OCI-LY3 (cell line): ENCODE measurements around the gene BEAN1.

Source experiments
- H2AFZ ChIP-seq: fragments of 200-600, 300-600 bp; shearing (Covaris generic); 2 replicates; pipeline ENCODE4 v1.6.0; 2014; ENCODE audit warnings: antibody characterized with exemption, low read depth, low read length
- H3K27ac ChIP-seq: fragments of 200-600, 300-600 bp; sonication (generic); 2 replicates; pipeline ENCODE4 v1.5.1; 2014; ENCODE audit warnings: mild to moderate bottlenecking, low read length, moderate library complexity, mixed read lengths
- H3K27me3 ChIP-seq: fragments of 200-600, 300-600 bp; sonication (generic); 2 replicates; pipeline ENCODE4 v1.6.1; 2014; ENCODE audit warnings: low read depth, low read length, mixed read lengths
- H3K36me3 ChIP-seq: fragments of 200-600, 300-600 bp; sonication (generic); replicated peaks from 2 replicates; pipeline ENCODE3; 2014; ENCODE audit warnings: low read depth, low read length, mixed read lengths
- H3K4me1 ChIP-seq: fragments of 300-600, 200-600 bp; sonication (generic); 2 replicates; pipeline ENCODE4 v1.6.1; 2014; ENCODE audit warnings: low read length, mixed read lengths
- H3K4me2 ChIP-seq: fragments of 200-600, 300-600 bp; sonication (generic); 2 replicates; pipeline ENCODE4 v1.6.1; 2014; ENCODE audit warnings: low read length, mixed read lengths
- H3K4me3 ChIP-seq: fragments of 300-600, 200-600 bp; sonication (generic); 2 replicates; pipeline ENCODE4 v1.5.1; 2014; ENCODE audit warnings: antibody characterized with exemption, mild to moderate bottlenecking, low read length, moderate library complexity
- H3K79me2 ChIP-seq: fragments of 300-600, 200-600 bp; shearing (Covaris generic); 2 replicates; pipeline ENCODE4 v1.6.1; 2014; ENCODE audit warnings: mild to moderate bottlenecking, low read length, mixed read lengths
- H3K9ac ChIP-seq: fragments of 300-600, 200-600 bp; shearing (Covaris generic); 2 replicates; pipeline ENCODE4 v1.6.0; 2014; ENCODE audit warnings: mild to moderate bottlenecking, low read length, moderate library complexity
- H3K9me3 ChIP-seq: fragments of 200-600, 300-600 bp; shearing (Covaris generic); 2 replicates; pipeline ENCODE4 v1.6.1; 2014; ENCODE audit warnings: low read length, mixed read lengths; ENCODE audit not compliant: insufficient read depth
- H4K20me1 ChIP-seq: fragments of 200-600, 300-600 bp; sonication (generic); 2 replicates; pipeline ENCODE4 v1.6.1; 2016; ENCODE audit warnings: low read length, mixed read lengths; ENCODE audit not compliant: insufficient read depth
- CTCF ChIP-seq: fragments of 200-600, 300-600 bp; sonication (generic); IDR thresholded peaks from 2 replicates; pipeline ENCODE4 v1.5.1; 2014; ENCODE audit warnings: antibody characterized with exemption, low read length, low read depth
- EZH2phosphoT487 ChIP-seq: fragments of 200-600 bp; shearing (Covaris generic); IDR thresholded peaks from 2 replicates; pipeline ENCODE4 v1.6.1; 2018; ENCODE audit warnings: antibody characterized with exemption, mixed run types, low read depth

BEAN1 gene

GRCh38 chr16:66517586-66518263 lies 90.6 kb downstream of the BEAN1 start:
- Histone ChIP-seq H2AFZ (no peak overlapping the region), H3K4me1 (peaks cover 64% of the 10 kb centered on the region)

GRCh38 chr16:66519482-66520373 lies 92.6 kb downstream of the BEAN1 start:
- no peaks in the 10 kb centered on the region for H3K79me2 ChIP-seq
- peaks cover 84% of the 10 kb centered on the region for H3K4me1 ChIP-seq
- peak overlapping the region; percentile 33; the same call in 1 of the 2 replicates for H3K4me3 ChIP-seq
- H4K20me1 ChIP-seq = no peaks in the 10 kb centered on the region
- peaks cover 11% of the 10 kb centered on the region for H3K27me3 ChIP-seq
- peak overlapping the region; percentile 71 for H3K4me2 ChIP-seq
- no peak overlapping the region for H2AFZ ChIP-seq
- H3K9ac ChIP-seq = peak overlapping the region; percentile 41; the same call in 1 of the 2 replicates
- H3K9me3 ChIP-seq = no peaks in the 10 kb centered on the region
- TF ChIP-seq CTCF (no peak), EZH2phosphoT487 (no peak)
- H3K27ac ChIP-seq = peak overlapping the region; percentile 80
- no peaks in the 10 kb centered on the region for H3K36me3 ChIP-seq

More at GRCh38 chr16:66517586-66518263, 90.6 kb downstream of the BEAN1 start:
- Histone ChIP-seq H3K27me3 (peaks cover 6% of the 10 kb centered on the region), H3K4me2 (peak overlapping the region; percentile 94), H3K27ac (peak overlapping the region; percentile 89), H3K36me3 (no peaks in the 10 kb centered on the region), H3K9me3 (no peaks in the 10 kb centered on the region), H3K4me3 (peak overlapping the region; percentile 75), H3K9ac (peak overlapping the region; percentile 84), H3K79me2 (no peaks in the 10 kb centered on the region), H4K20me1 (no peaks in the 10 kb centered on the region)
- no peak for TF ChIP-seq CTCF
- TF ChIP-seq EZH2phosphoT487 = no peak

DNA sequence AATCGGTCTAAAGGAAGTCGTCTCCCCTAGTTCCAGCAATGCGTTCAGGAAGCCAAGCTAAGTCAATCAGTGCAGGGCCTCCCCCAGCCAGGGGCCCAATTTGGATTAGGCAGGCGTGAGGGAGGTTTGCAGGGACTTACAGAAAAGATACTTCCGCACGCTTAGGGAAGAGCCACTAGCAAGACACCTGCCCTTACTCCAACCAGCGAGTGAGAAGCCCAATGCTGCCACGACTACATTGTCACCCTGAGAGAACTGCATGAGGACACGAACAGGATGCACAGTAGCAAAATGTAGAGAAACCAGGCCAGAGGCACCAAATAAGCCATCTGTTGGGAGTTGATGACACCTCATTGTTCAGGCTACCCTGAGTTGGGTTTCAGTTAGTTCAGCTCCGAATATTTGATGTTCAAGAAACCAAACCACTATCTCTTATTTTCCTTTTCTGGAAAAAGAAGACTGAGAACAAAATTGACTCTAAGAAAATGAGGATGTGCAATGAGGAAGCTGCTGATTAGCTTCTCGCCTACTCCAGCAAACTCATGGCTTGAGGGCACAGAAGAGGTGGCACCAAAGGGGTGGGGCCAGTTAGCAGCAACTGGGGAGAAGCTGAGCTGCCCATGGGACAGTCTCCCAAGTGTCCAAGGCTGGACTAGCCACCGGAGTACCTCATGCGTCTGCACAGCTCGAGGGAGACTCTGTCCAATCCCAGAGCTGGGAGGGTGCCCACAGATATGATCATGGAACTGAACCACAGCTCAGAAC lies 93.5 kb downstream of the BEAN1 start:
- H2AFZ ChIP-seq = no peak overlapping the region
- H3K36me3 ChIP-seq = no peaks in the 10 kb centered on the region
- H3K4me2 ChIP-seq = peak overlapping the region; percentile 71
- H3K9ac ChIP-seq = peak overlapping the region; percentile 41; the same call in 1 of the 2 replicates
- peak overlapping the region; percentile 80 for H3K27ac ChIP-seq
- H3K79me2 ChIP-seq = no peaks in the 10 kb centered on the region
- peaks cover 18% of the 10 kb centered on the region for H3K27me3 ChIP-seq
- peaks cover 93% of the 10 kb centered on the region for H3K4me1 ChIP-seq
- H3K9me3 ChIP-seq = no peaks in the 10 kb centered on the region
- H4K20me1 ChIP-seq = no peaks in the 10 kb centered on the region
- peak overlapping the region; percentile 33; the same call in 1 of the 2 replicates for H3K4me3 ChIP-seq
- no peak for TF ChIP-seq EZH2phosphoT487
- TF ChIP-seq CTCF = no peak
